Cardiac septum (tissue), 1 donor: Measurements from ENCODE around the gene SLC16A2. TPM values are rescaled to one million over a fixed set of nuclear protein-coding genes. Genes with fewer than 3 reads are reported as not detected.

Source experiments
- total RNA-seq: library from RNA; stranded (reverse); fragmentation: NEBNext Ultra II Directional; extraction: Animal tissue kit (Norgen Biotek cat#: 25700); gene quantifications from one replicate; pipeline ENCODE4 v1.2.1, GENCODE V29; 2021
- donor health status: DM: no; HTN: no; CAD: no.

SLC16A2 gene
- total RNA-seq, 1 donor from 2014 or later = 8.2 TPM

Other genes with a start within 250 kb of the SLC16A2 start
- not detected for gene ZCCHC13, start 117.3 kb upstream of the SLC16A2 start, total RNA-seq
- gene RLIM, start 193.1 kb downstream of the SLC16A2 start, total RNA-seq = 27.9 TPM